22Rv1 (cell line): ENCODE results near the gene HS6ST2.

Experiments used
- ZFX ChIP-seq: fragments of 450-650 bp; IDR thresholded peaks from 2 replicates; pipeline ENCODE4 v1.6.1; 2017; ENCODE audit warnings: antibody characterized with exemption, borderline replicate concordance
- TF ChIP-seq, protein P1 (sequence below): fragments of 450-650 bp; IDR thresholded peaks from 2 replicates; pipeline ENCODE4 v1.5.1; 2017; ENCODE audit warnings: mild to moderate bottlenecking

DNA sequence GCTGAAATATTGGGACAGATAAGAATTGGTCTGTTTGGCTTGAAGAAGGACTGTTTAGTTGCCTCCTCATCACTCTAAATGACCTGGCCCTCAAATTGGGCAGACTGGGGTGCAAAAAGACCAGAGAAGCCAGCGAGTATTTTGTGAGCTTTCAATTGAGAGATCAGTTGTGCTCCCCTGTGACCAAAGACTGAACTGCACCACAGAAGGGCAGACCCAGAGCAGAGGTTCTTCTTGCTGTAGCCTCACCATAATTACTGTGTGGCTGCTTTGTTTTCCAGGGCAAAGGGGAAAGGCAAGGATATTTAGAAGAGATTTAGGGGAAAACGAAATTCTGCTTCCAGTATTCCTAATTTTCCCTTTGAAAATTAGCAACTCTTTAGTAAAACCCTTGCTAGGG, 365.5 kb downstream of the HS6ST2 start:
- TF ChIP-seq, protein P1, sequence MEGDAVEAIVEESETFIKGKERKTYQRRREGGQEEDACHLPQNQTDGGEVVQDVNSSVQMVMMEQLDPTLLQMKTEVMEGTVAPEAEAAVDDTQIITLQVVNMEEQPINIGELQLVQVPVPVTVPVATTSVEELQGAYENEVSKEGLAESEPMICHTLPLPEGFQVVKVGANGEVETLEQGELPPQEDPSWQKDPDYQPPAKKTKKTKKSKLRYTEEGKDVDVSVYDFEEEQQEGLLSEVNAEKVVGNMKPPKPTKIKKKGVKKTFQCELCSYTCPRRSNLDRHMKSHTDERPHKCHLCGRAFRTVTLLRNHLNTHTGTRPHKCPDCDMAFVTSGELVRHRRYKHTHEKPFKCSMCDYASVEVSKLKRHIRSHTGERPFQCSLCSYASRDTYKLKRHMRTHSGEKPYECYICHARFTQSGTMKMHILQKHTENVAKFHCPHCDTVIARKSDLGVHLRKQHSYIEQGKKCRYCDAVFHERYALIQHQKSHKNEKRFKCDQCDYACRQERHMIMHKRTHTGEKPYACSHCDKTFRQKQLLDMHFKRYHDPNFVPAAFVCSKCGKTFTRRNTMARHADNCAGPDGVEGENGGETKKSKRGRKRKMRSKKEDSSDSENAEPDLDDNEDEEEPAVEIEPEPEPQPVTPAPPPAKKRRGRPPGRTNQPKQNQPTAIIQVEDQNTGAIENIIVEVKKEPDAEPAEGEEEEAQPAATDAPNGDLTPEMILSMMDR = 0 out of 2 replicates have a peak, but pooled peaks have one; percentile 9
- no peak for TF ChIP-seq ZFX
